Ishikawa (cell line): ENCODE data around the gene TXNDC11.

Experiments used
- CEBPB ChIP-seq: IDR thresholded peaks from 2 replicates; pipeline ENCODE4 v1.6.1; 2012
- CREB1 ChIP-seq: IDR thresholded peaks from 2 replicates; pipeline ENCODE4 v1.6.1; 2012; ENCODE audit warnings: low read depth
- EGR1 ChIP-seq: IDR thresholded peaks from 2 replicates; pipeline ENCODE4 v1.6.1; 2012
- EP300 ChIP-seq: IDR thresholded peaks from 2 replicates; pipeline ENCODE4 v1.6.1; 2012; ENCODE audit warnings: borderline replicate concordance
- FOXM1 ChIP-seq: IDR thresholded peaks from 2 replicates; pipeline ENCODE4 v1.6.1; 2012; ENCODE audit warnings: low read depth, borderline replicate concordance
- NFIC ChIP-seq: IDR thresholded peaks from 2 replicates; pipeline ENCODE4 v1.6.1; 2012
- RAD21 ChIP-seq: IDR thresholded peaks from 2 replicates; pipeline ENCODE4 v1.6.1; 2012; ENCODE audit warnings: low read depth
- TAF1 ChIP-seq: IDR thresholded peaks from 2 replicates; pipeline ENCODE4 v1.6.1; 2012; ENCODE audit warnings: low read depth, mild to moderate bottlenecking
- TCF12 ChIP-seq: IDR thresholded peaks from 2 replicates; pipeline ENCODE4 v1.6.1; 2012; ENCODE audit warnings: low read depth
- TEAD4 ChIP-seq: IDR thresholded peaks from 2 replicates; pipeline ENCODE4 v1.6.1; 2012
- YY1 ChIP-seq: IDR thresholded peaks from 2 replicates; pipeline ENCODE4 v1.6.1; 2012; ENCODE audit warnings: low read depth
- ZBTB7A ChIP-seq: IDR thresholded peaks from 2 replicates; pipeline ENCODE4 v1.6.1; 2012; ENCODE audit warnings: low read depth
- TF ChIP-seq, protein P1 (sequence below): IDR thresholded peaks from 2 replicates; pipeline ENCODE4 v1.6.1; 2012
- TF ChIP-seq, protein P2 (sequence below): IDR thresholded peaks from 2 replicates; pipeline ENCODE4 v1.6.1; 2012
- TF ChIP-seq, protein P3 (sequence below): IDR thresholded peaks from 2 replicates; pipeline ENCODE4 v1.6.1; 2012; ENCODE audit warnings: low read depth, mild to moderate bottlenecking

TXNDC11 gene

DNA sequence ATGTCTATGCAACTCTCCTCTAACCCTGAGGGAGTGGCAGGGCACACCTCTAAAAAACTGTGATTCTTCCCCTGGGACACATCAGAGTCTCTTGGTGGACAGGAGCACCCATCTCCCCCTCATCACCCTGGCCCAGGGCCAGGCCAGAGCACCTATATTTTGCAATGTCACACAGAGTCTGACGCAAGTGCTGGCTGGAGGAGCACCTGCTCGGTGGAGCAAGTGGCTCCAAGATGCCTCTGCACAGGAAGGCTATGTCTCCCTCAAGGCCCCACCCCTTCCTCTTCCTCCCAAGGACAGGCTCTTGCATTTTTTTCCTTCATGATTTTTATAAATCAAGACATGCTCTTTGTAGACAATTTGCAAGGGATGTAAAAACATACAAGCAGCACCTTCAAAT, 61.1 kb downstream of the TXNDC11 start:
- TF ChIP-seq TAF1 (no peak), TEAD4 (no peak), TCF12 (no peak), EGR1 (no peak), YY1 (no peak), NFIC (no peak), ZBTB7A (no peak), RAD21 (no peak), EP300 (no peak)
- TF ChIP-seq, protein P1, sequence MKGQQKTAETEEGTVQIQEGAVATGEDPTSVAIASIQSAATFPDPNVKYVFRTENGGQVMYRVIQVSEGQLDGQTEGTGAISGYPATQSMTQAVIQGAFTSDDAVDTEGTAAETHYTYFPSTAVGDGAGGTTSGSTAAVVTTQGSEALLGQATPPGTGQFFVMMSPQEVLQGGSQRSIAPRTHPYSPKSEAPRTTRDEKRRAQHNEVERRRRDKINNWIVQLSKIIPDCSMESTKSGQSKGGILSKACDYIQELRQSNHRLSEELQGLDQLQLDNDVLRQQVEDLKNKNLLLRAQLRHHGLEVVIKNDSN, result no peak
- TF ChIP-seq, protein P2, sequence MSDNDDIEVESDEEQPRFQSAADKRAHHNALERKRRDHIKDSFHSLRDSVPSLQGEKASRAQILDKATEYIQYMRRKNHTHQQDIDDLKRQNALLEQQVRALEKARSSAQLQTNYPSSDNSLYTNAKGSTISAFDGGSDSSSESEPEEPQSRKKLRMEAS, result no peak
- TF ChIP-seq, protein P3, sequence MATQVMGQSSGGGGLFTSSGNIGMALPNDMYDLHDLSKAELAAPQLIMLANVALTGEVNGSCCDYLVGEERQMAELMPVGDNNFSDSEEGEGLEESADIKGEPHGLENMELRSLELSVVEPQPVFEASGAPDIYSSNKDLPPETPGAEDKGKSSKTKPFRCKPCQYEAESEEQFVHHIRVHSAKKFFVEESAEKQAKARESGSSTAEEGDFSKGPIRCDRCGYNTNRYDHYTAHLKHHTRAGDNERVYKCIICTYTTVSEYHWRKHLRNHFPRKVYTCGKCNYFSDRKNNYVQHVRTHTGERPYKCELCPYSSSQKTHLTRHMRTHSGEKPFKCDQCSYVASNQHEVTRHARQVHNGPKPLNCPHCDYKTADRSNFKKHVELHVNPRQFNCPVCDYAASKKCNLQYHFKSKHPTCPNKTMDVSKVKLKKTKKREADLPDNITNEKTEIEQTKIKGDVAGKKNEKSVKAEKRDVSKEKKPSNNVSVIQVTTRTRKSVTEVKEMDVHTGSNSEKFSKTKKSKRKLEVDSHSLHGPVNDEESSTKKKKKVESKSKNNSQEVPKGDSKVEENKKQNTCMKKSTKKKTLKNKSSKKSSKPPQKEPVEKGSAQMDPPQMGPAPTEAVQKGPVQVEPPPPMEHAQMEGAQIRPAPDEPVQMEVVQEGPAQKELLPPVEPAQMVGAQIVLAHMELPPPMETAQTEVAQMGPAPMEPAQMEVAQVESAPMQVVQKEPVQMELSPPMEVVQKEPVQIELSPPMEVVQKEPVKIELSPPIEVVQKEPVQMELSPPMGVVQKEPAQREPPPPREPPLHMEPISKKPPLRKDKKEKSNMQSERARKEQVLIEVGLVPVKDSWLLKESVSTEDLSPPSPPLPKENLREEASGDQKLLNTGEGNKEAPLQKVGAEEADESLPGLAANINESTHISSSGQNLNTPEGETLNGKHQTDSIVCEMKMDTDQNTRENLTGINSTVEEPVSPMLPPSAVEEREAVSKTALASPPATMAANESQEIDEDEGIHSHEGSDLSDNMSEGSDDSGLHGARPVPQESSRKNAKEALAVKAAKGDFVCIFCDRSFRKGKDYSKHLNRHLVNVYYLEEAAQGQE, result no peak

DNA sequence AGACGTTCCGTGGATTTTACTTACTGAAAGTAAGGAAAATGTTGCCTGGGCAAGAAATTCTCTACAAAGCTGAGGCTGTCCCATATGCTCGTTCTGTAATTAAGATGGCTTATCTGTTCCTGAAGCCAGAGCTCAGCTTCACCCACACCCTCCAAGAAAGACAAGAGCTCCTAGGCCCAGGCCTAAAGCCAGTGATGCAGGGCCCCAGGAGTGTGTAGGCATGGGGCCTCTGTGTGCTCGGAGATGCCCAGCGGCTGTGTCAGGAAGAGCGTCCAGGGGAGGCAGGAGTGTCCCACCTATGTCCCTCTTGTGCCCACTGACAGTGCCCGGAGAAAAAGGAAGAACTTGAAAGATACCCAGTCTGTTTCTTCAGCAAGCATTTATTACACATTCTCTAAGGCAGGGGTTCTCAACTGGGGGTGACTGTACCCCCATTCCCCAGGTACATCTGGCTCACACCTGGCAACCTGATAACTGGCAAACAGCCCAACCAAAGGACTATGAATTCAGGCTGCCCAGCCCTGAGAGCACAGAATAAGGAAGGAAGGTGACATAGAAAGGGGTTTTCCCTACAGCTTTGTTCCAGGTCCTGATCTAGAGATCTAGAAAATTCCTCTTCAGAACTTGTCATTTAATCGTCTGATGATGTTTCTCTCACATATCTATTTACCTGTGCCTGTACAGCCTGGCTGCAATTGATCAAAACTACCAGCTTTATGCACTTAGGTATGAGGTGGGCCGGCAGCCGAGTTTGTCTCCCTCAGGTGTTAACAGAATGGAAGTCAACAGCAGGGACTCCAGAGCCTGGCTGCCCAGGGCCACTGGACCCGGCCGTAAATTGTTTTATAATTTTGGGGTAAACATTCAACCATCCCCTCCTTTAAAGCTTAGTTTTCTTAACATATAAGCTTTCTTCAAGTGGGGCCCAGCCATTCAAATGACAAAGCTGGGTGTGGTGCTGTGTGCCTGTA, 62.4 kb downstream of the TXNDC11 start:
- TF ChIP-seq TCF12, result no peak
- TF ChIP-seq NFIC, result no peak
- TF ChIP-seq CREB1, result no peak
- no peak for TF ChIP-seq FOXM1
- TF ChIP-seq, protein P3, result no peak
- no peak for TF ChIP-seq EGR1
- no peak for TF ChIP-seq YY1
- TF ChIP-seq, protein P2, result no peak
- TF ChIP-seq, protein P1, result no peak
- no peak for TF ChIP-seq RAD21
- no peak for TF ChIP-seq EP300
- no peak for TF ChIP-seq TEAD4
- no peak for TF ChIP-seq TAF1
- no peak for TF ChIP-seq CEBPB
- TF ChIP-seq ZBTB7A, result no peak

DNA sequence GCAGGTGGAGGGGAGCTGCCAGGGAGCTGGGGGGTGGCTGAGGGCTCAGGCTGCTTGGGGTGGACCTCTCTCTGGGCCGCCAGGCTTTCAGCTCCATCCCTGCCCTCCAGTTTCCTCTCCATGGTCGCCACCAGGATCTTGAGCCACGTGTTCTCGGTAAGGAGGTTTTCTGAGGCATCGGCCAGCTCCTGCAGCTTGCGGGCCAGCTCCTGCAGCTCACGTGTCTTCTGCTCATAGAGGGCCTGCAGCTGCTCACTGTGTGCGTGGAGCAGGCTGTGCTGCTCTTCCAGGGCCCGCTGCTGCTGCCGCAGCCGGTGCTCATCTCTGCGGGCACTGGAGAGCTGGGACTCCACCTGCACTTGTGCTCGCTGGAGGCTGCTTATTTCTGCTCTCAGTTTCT, 63.4 kb downstream of the TXNDC11 start:
- TF ChIP-seq TAF1 (no peak), EP300 (no peak), YY1 (no peak), TCF12 (no peak), CREB1 (no peak), FOXM1 (no peak), EGR1 (no peak), CEBPB (no peak), ZBTB7A (no peak), NFIC (no peak), RAD21 (no peak), TEAD4 (no peak)
- TF ChIP-seq, protein P1, result no peak
- TF ChIP-seq, protein P3, result no peak
- TF ChIP-seq, protein P2, result no peak
